ENCODE measurements around the gene ZNF276.
A peak's percentile ranks its signal among the peaks of the same experiment; 100 is the strongest.
"Not testable (repeated sequence)": the region's sequence is repeated elsewhere in the genome, so short reads cannot be mapped to it uniquely, and the experiment has no call there.

ZNF276 gene

GRCh38 chr16:89720813-89721545 is at the start of gene ZNF276, which contains the start of gene VPS9D1:
Gene ZNF276 (plus strand): TSS chr16:89721537. CDS start chr16:89721641, 104 bp downstream.
Gene VPS9D1 (minus strand): TSS chr16:89720898. CDS start chr16:89720861, 37 bp downstream.
- DNase-seq, result peak; percentile 79

GRCh38 chr16:89671565-89671964 is 49.8 kb upstream of the ZNF276 start:
- DNase-seq, result not testable (repeated sequence)

GRCh38 chr16:89672177-89672941 is 49.0 kb upstream of the ZNF276 start:
- DNase-seq, result no peak

- no peak for DNase-seq
Observed at GRCh38 chr16:89678258-89678657, 43.1 kb upstream of the ZNF276 start.

- no peak for DNase-seq
Observed at GRCh38 chr16:89685916-89686315, 35.4 kb upstream of the ZNF276 start.

GRCh38 chr16:89686520-89687091 is 34.7 kb upstream of the ZNF276 start, which contains the start of gene CDK10:
Gene CDK10 (plus strand): TSS chr16:89686689. CDS start chr16:89686711, 22 bp downstream.
- DNase-seq, result peak; percentile 86

- peak; percentile 57 for DNase-seq
Observed at GRCh38 chr16:89687092-89687940, 34.0 kb upstream of the ZNF276 start.

GRCh38 chr16:89688395-89688794 is 32.9 kb upstream of the ZNF276 start:
- DNase-seq, result no peak

- DNase-seq, result no peak
Observed at GRCh38 chr16:89689142-89689541, 32.2 kb upstream of the ZNF276 start.

GRCh38 chr16:89689621-89690020 is 31.7 kb upstream of the ZNF276 start:
- not testable (repeated sequence) for DNase-seq

GRCh38 chr16:89690392-89690901 is 30.9 kb upstream of the ZNF276 start:
- no peak for DNase-seq

- no peak for DNase-seq
Observed at GRCh38 chr16:89691231-89691985, 29.9 kb upstream of the ZNF276 start.

- DNase-seq, result no peak
Observed at GRCh38 chr16:89691986-89692569, 29.3 kb upstream of the ZNF276 start.

GRCh38 chr16:89693289-89693731 is 28.0 kb upstream of the ZNF276 start:
- no peak for DNase-seq

GRCh38 chr16:89693931-89694783 is 27.2 kb upstream of the ZNF276 start:
- DNase-seq, result no peak

- DNase-seq, result not testable (repeated sequence)
Observed at GRCh38 chr16:89694784-89695085, 26.6 kb upstream of the ZNF276 start.

GRCh38 chr16:89695086-89695874 is 26.1 kb upstream of the ZNF276 start:
- no peak for DNase-seq

GRCh38 chr16:89695875-89696669 is 25.3 kb upstream of the ZNF276 start:
- no peak for DNase-seq

Measured in NCI-H345 (cell line).